Stomach (tissue), 9 donors: ENCODE data around the gene ZNRD2. TPM values are rescaled to one million over a fixed set of nuclear protein-coding genes. Genes with fewer than 3 reads are reported as not detected.
"Not testable (repeated sequence)": the region's sequence is repeated elsewhere in the genome, so short reads cannot be mapped to it uniquely, and the experiment has no call there.

Experiments used
- DNase-seq, 2 donors: peaks; one replicate each; pipeline versions ENCODE4 v3.0.0 to v3.0.0-alpha.2; 2013 to 2019
- H3K27ac ChIP-seq, 5 donors: fragments of 200-600 bp in 4 of 5; sonication (generic) in 4 of 5; one replicate each; pipeline ENCODE4 v1.5.1; 2013 to 2019; ENCODE audit warnings: mild to moderate bottlenecking in 1 of 5, moderate library complexity in 1 of 5
- H3K27me3 ChIP-seq, 3 donors: fragments of 200-600 bp; sonication (generic); one replicate each; pipeline ENCODE4 v1.5.1; 2017 to 2019; ENCODE audit warnings: mixed run types in 1 of 3
- H3K36me3 ChIP-seq, 4 donors: fragments of 200-600 bp; sonication (generic); 1 replicate in 3 of 4; 2 replicates in 1 of 4; pipeline ENCODE4 v1.5.1; 2016 to 2019
- H3K4me1 ChIP-seq, 4 donors: fragments of 200-600 bp; sonication (generic); one replicate each; pipeline ENCODE4 v1.5.1; 2016 to 2019
- H3K4me3 ChIP-seq, 4 donors: fragments of 200-600 bp; sonication (generic) in 3 of 4; one replicate each; pipeline ENCODE4 v1.5.1; 2016 to 2019; ENCODE audit warnings: mild to moderate bottlenecking in 1 of 4
- H3K9me3 ChIP-seq, 4 donors: fragments of 200-600 bp; sonication (generic); one replicate each; pipeline ENCODE4 v1.5.1; 2016 to 2019
- CTCF ChIP-seq, 7 experiments: fragments of 450-650 bp in 4 of 7; fragments of 200-600 bp in 3 of 7; sonication (generic) in 3 of 7; IDR thresholded peaks; one replicate each; pipeline ENCODE4 v1.5.1; 2016 to 2019; ENCODE audit warnings: antibody characterized with exemption in 7 of 7, control low read depth in 2 of 7, mild to moderate bottlenecking in 1 of 7
- EP300 ChIP-seq: sonication (generic); formaldehyde crosslinking; IDR thresholded peaks from one replicate; pipeline ENCODE4 v1.6.1; 2017; ENCODE audit warnings: antibody characterized with exemption
- POLR2A ChIP-seq, 4 donors: fragments of 450-650 bp; IDR thresholded peaks; one replicate each; pipeline ENCODE4 v1.6.1; 2016; ENCODE audit warnings: antibody characterized with exemption in 4 of 4, control low read depth in 2 of 4, mild to moderate bottlenecking in 1 of 4, moderate library complexity in 1 of 4
- POLR2AphosphoS5 ChIP-seq, 3 donors: sonication (generic); formaldehyde crosslinking; IDR thresholded peaks; one replicate each; pipeline ENCODE4 v1.6.1; 2016; ENCODE audit warnings: antibody characterized with exemption in 3 of 3
- WGBS, 5 donors: extraction: QIAGEN DNeasy Blood & Tissue Kit in 3 of 5; methylation state at CpG; one replicate each; pipeline versions ENCODE4 v1.1.5 to v1.1.7; 2013 to 2018; 5-methylcytosine and 5-hydroxymethylcytosine counted together
- intact Hi-C: fragments of 100-400 bp; cut with DNase I; formaldehyde crosslinking; loops from one replicate; pipeline ENCODE4 v1.15.1; 2023; ENCODE audit warnings: low total_unique reads
- polyA plus RNA-seq, 3 donors: library from polyadenylated mRNA; stranded (reverse); fragments of 200-250 nt; gene quantifications; one replicate each; pipeline ENCODE4 v1.2.3, GENCODE V29; 2013
- total RNA-seq, 5 donors: library from RNA; depleted of rRNA; stranded (reverse); fragments of >200 nt; gene quantifications; one replicate each; pipeline versions ENCODE4 v1.1.0 to v1.2.3, GENCODE V29; 2014 to 2016
- donor health status: healthy with polysubstance abuse.
- donor health status: Bipolar disorder and iron deficiency.
- donor health status: healthy.

ZNRD2 gene
- total and polyA plus RNA-seq, 8 donors = 17.7 to 99.1 (median 51.8) TPM

DNA sequence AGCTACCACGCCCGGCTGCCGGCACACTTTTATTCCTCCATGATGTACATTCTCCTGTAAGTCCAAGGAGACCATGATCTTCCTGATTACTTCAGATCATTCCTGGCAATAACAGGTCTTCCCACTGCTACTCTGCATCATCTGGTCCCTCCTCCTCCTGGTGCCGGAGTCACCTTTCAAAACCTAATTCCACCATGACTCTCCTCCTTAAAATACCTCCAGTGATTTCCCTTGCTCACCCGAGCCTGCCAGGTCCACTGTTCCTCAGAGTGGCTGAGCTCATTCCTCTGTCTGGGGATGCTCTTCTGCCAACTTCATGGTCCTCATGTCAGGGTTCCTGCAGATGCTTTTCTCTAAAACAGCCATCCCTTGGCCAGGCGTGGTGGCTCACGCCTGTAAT, 8.3 kb upstream of the ZNRD2 start:
- H3K36me3 ChIP-seq = peaks cover 0 to 7% (median 0%) of the 10 kb centered on the region in 4 donors
- H3K4me3 ChIP-seq = no peak overlapping the region
- H3K27ac ChIP-seq = no peak overlapping the region
- H3K9me3 ChIP-seq = no peaks in the 10 kb centered on the region
- no peak for TF ChIP-seq POLR2A (IDR thresholded peaks at IDR 0.05)
- TF ChIP-seq EP300 = no peak
- TF ChIP-seq POLR2AphosphoS5 (IDR thresholded peaks at IDR 0.05) = no peak
- no peak for TF ChIP-seq CTCF (IDR thresholded peaks at IDR 0.05)
- H3K27me3 ChIP-seq = peaks cover 0 to 8% (median 0%) of the 10 kb centered on the region in 3 donors
- intact Hi-C loops = no loop called here
- H3K4me1 ChIP-seq = peaks cover 27 to 61% (median 40%) of the 10 kb centered on the region in 4 donors
- no peak for DNase-seq
- WGBS, 5 donors = 89 to 94% (median 91%) methylated on average over 7 of the region's 7 CpGs

DNA sequence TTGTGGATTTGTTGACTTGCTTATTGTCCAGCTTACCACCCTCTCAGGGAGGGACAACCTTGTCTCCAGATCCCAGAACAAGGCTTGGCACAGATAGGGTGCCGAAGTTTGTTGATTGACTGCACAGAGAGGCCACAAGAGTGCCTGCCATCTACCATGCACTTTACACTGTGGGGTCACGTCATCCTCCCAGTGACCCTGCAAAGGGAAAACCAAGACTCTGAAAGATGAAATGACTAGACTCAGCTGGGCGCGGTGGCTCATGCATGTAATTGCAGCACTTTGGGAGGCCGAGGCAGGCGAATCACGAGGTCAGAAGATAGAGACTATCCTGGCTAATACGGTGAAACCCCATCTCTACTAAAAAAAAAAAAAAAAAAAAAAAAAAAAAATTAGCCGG, 7.5 kb upstream of the ZNRD2 start:
- no peak for TF ChIP-seq POLR2AphosphoS5 (IDR thresholded peaks at IDR 0.05)
- TF ChIP-seq EP300 = no peak
- no peak for TF ChIP-seq POLR2A (IDR thresholded peaks at IDR 0.05)
- no peak for TF ChIP-seq CTCF (IDR thresholded peaks at IDR 0.05)
- intact Hi-C loops = no loop called here
- Histone ChIP-seq H3K27ac (no peak overlapping the region), H3K4me1 (peaks cover 26 to 62% (median 40%) of the 10 kb centered on the region in 4 donors), H3K27me3 (peaks cover 0 to 8% (median 0%) of the 10 kb centered on the region in 3 donors), H3K36me3 (peaks cover 0 to 7% (median 2%) of the 10 kb centered on the region in 4 donors), H3K4me3 (no peak overlapping the region), H3K9me3 (no peaks in the 10 kb centered on the region)
- DNase-seq = no peak
- WGBS, 5 donors = 77 to 90% (median 87%) methylated on average over 8 to 9 of the region's 9 CpGs

DNA sequence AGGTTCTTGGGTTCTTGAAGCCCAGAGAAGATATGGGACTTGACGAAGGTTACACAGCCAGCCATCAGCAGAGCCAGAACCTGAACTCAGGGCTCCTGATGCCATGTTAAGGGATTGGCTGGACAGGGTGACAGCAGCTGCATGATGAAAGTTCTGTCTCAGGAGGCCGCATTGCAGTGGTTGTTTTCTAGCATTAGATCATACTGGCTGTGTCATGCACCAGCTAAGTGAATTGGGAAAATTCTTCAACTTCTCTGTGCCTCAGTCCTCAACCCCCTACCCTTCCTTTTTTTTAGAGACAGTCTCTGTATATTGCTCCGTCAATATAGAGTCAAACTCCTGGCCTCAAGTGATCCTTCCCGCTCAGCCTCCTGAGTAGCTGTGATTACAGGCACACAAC, 6.7 kb upstream of the ZNRD2 start:
- H3K36me3 ChIP-seq = peaks cover 0 to 12% (median 3%) of the 10 kb centered on the region in 4 donors
- intact Hi-C loops = no loop called here
- peaks cover 0 to 7% (median 0%) of the 10 kb centered on the region in 3 donors for H3K27me3 ChIP-seq
- WGBS, 5 donors = 91 to 98% (median 94%) methylated on average over 4 of the region's 4 CpGs
- TF ChIP-seq POLR2AphosphoS5 (IDR thresholded peaks at IDR 0.05) (no peak), POLR2A (IDR thresholded peaks at IDR 0.05) (no peak), EP300 (no peak), CTCF (IDR thresholded peaks at IDR 0.05) (no peak)
- DNase-seq = no peak
- peaks cover 32 to 67% (median 44%) of the 10 kb centered on the region in 4 donors for H3K4me1 ChIP-seq
- no peaks in the 10 kb centered on the region for H3K9me3 ChIP-seq
- no peak overlapping the region for H3K4me3 ChIP-seq
- H3K27ac ChIP-seq = peak overlapping the region in 1 of 5 donors; percentile 13

- H3K27me3 ChIP-seq, DNase-seq, H3K4me3 ChIP-seq, intact Hi-C loops, H3K9me3 ChIP-seq: not testable (repeated sequence)
- peaks cover 0 to 12% (median 3%) of the 10 kb centered on the region in 4 donors for H3K36me3 ChIP-seq
- peak overlapping the region in 4 of 5 donors; percentile 36 to 64 (median 51) for H3K27ac ChIP-seq
- peaks cover 28 to 64% (median 41%) of the 10 kb centered on the region in 4 donors for H3K4me1 ChIP-seq
- 81 to 90% (median 83%) methylated on average over 12 of the region's 12 CpGs for whole genome bisulfite sequencing, 5 donors
These were observed 5.3 kb upstream of the ZNRD2 start for GRCh38 chr11:65564879-65565559.
